ENCODE results near the gene LBH.

Gene LBH

GRCh38 chr2:30273574-30273929, 42.2 kb downstream of the LBH start:
- DNase-seq (ENCODE audit: low read depth in 2 of 2): no peak

- no peak for DNase-seq (ENCODE audit: low read depth in 2 of 2)
Observed at GRCh38 chr2:30275256-30275655, 43.9 kb downstream of the LBH start.

GRCh38 chr2:30276455-30276911, 45.1 kb downstream of the LBH start:
- no peak for DNase-seq (ENCODE audit: low read depth in 2 of 2)

- DNase-seq (ENCODE audit: low read depth in 2 of 2): no peak
Observed at GRCh38 chr2:30277582-30277981, 46.2 kb downstream of the LBH start.

- DNase-seq (ENCODE audit: low read depth in 2 of 2): no peak
Observed at GRCh38 chr2:30278419-30278818, 47.1 kb downstream of the LBH start.

- DNase-seq (ENCODE audit: low read depth in 2 of 2): no peak
Observed at GRCh38 chr2:30280596-30281434, 49.5 kb downstream of the LBH start.

GRCh38 chr2:30282081-30282480, 50.7 kb downstream of the LBH start:
- DNase-seq (ENCODE audit: low read depth in 2 of 2): no peak

- no peak for DNase-seq (ENCODE audit: low read depth in 2 of 2)
Observed at GRCh38 chr2:30282721-30283120, 51.4 kb downstream of the LBH start.

- DNase-seq (ENCODE audit: low read depth in 2 of 2): no peak
Observed at GRCh38 chr2:30283931-30284565, 52.7 kb downstream of the LBH start.

GRCh38 chr2:30285758-30286157, 54.4 kb downstream of the LBH start:
- no peak for DNase-seq (ENCODE audit: low read depth in 2 of 2)

- no peak for DNase-seq (ENCODE audit: low read depth in 2 of 2)
Observed at GRCh38 chr2:30287190-30287840, 56.0 kb downstream of the LBH start.

GRCh38 chr2:30287857-30288513, 56.7 kb downstream of the LBH start:
- DNase-seq (ENCODE audit: low read depth in 2 of 2): no peak

GRCh38 chr2:30288561-30288960, 57.2 kb downstream of the LBH start:
- no peak for DNase-seq (ENCODE audit: low read depth in 2 of 2)

- no peak for DNase-seq (ENCODE audit: low read depth in 2 of 2)
Observed at GRCh38 chr2:30293303-30293921, 62.1 kb downstream of the LBH start.

- no peak for DNase-seq (ENCODE audit: low read depth in 2 of 2)
Observed at GRCh38 chr2:30294133-30294532, 62.8 kb downstream of the LBH start.

- no peak for DNase-seq (ENCODE audit: low read depth in 2 of 2)
Observed at GRCh38 chr2:30296496-30296895, 65.2 kb downstream of the LBH start.

- DNase-seq (ENCODE audit: low read depth in 2 of 2): no peak
Observed at GRCh38 chr2:30298302-30298701, 67.0 kb downstream of the LBH start.

- no peak for DNase-seq (ENCODE audit: low read depth in 2 of 2)
Observed at GRCh38 chr2:30300122-30300455, 68.8 kb downstream of the LBH start.

GRCh38 chr2:30300456-30301221, 69.3 kb downstream of the LBH start:
- DNase-seq (ENCODE audit: low read depth in 2 of 2): no peak

- no peak for DNase-seq (ENCODE audit: low read depth in 2 of 2)
Observed at GRCh38 chr2:30301551-30301950, 70.2 kb downstream of the LBH start.

- DNase-seq (ENCODE audit: low read depth in 2 of 2): no peak
Observed at GRCh38 chr2:30302566-30302965, 71.2 kb downstream of the LBH start.
